ENCODE measurements around the gene COG2.
"Not testable (repeated sequence)": the region's sequence is repeated elsewhere in the genome, so short reads cannot be mapped to it uniquely, and the experiment has no call there.

The COG2 gene

GRCh38 chr1:230626232-230626631 is 16.0 kb upstream of the COG2 start:
- no peak for DNase-seq

- DNase-seq = no peak
Observed at GRCh38 chr1:230627767-230628166, 14.5 kb upstream of the COG2 start.

- no peak for DNase-seq
Observed at GRCh38 chr1:230629511-230629910, 12.8 kb upstream of the COG2 start.

- no peak for DNase-seq
Observed at GRCh38 chr1:230631477-230631876, 10.8 kb upstream of the COG2 start.

GRCh38 chr1:230632273-230632873 is 9.9 kb upstream of the COG2 start:
- peak; percentile 42 for DNase-seq

- DNase-seq = peak; percentile 2
Observed at GRCh38 chr1:230633469-230633868, 8.8 kb upstream of the COG2 start.

- DNase-seq = no peak
Observed at GRCh38 chr1:230634384-230634783, 7.9 kb upstream of the COG2 start.

- no peak for DNase-seq
Observed at GRCh38 chr1:230636575-230637148, 5.6 kb upstream of the COG2 start.

- DNase-seq = no peak
Observed at GRCh38 chr1:230639714-230640209, 2.5 kb upstream of the COG2 start.

- no peak for DNase-seq
Observed at GRCh38 chr1:230641346-230641745, 935 bp upstream of the COG2 start.

- DNase-seq = no peak
Observed at GRCh38 chr1:230641900-230642262, 400 bp upstream of the COG2 start.

GRCh38 chr1:230643908-230644307 is 1.6 kb downstream of the COG2 start:
- peak; percentile 52 for DNase-seq

GRCh38 chr1:230646710-230647302 is 4.5 kb downstream of the COG2 start:
- no peak for DNase-seq

GRCh38 chr1:230647321-230647720 is 5.0 kb downstream of the COG2 start:
- DNase-seq = peak; percentile 6

GRCh38 chr1:230648114-230648513 is 5.8 kb downstream of the COG2 start:
- no peak for DNase-seq

- no peak for DNase-seq
Observed at GRCh38 chr1:230650300-230650699, 8.0 kb downstream of the COG2 start.

- DNase-seq = no peak
Observed at GRCh38 chr1:230651235-230651634, 9.0 kb downstream of the COG2 start.

- not testable (repeated sequence) for DNase-seq
Observed at GRCh38 chr1:230656719-230657118, 14.4 kb downstream of the COG2 start.

- not testable (repeated sequence) for DNase-seq
Observed at GRCh38 chr1:230658103-230658502, 15.8 kb downstream of the COG2 start.

GRCh38 chr1:230658691-230659090 is 16.4 kb downstream of the COG2 start:
- DNase-seq = no peak

- DNase-seq = no peak
Observed at GRCh38 chr1:230661976-230662375, 19.7 kb downstream of the COG2 start.

- no peak for DNase-seq
Observed at GRCh38 chr1:230668227-230668626, 25.9 kb downstream of the COG2 start.

GRCh38 chr1:230669543-230669942 is 27.3 kb downstream of the COG2 start:
- DNase-seq = no peak

GRCh38 chr1:230674581-230674980 is 32.3 kb downstream of the COG2 start:
- no peak for DNase-seq

- no peak for DNase-seq
Observed at GRCh38 chr1:230677200-230677599, 34.9 kb downstream of the COG2 start.

Data from activated CD4-positive, alpha-beta T cell treated with anti-CD3 and anti-CD28 coated beads, Interleukin-10, Interleukin-2, amounts not matched to agents 100 ng/mL and 50 ng/mL, durations not matched to agents 16 hours and 8 hours (primary cell).